ENCODE data around the gene CRTC1. TPM values are rescaled to one million over a fixed set of nuclear protein-coding genes. Genes with fewer than 3 reads are reported as not detected.

Gene CRTC1
- 0.95 and 1.2 TPM in 2 replicates for total RNA-seq (2014; rRNA removed; shearing (Covaris generic))
- polyA plus RNA-seq (2015; cell fraction: cytosol; rRNA removed): 6.8 and 8.1 TPM in 2 replicates
- polyA plus RNA-seq (2015; cell fraction: nucleus; rRNA removed): 13.8 and 14.5 TPM in 2 replicates

GRCh38 chr19:18683109-18683957, at the start of gene CRTC1:
TSS of gene CRTC1 (plus strand) at chr19:18683680. CDS start at chr19:18683703, 23 bp downstream.
- in situ Hi-C loops (cut with HindIII; ENCODE audit: low pct_unique_long_range_greater_than_20kb, low sequenced_read_pairs): no loop called here
- peak; percentile 81 for DNase-seq (ENCODE audit: low read depth, low spot score)

GRCh38 chr19:18634612-18635297, 48.7 kb upstream of the CRTC1 start:
- in situ Hi-C loops (cut with HindIII; ENCODE audit: low pct_unique_long_range_greater_than_20kb, low sequenced_read_pairs): no loop called here

GRCh38 chr19:18635831-18636182, 47.7 kb upstream of the CRTC1 start:
- in situ Hi-C loops (cut with HindIII; ENCODE audit: low pct_unique_long_range_greater_than_20kb, low sequenced_read_pairs): no loop called here
- no peak for DNase-seq (ENCODE audit: low read depth, low spot score)

More at GRCh38 chr19:18634612-18635297, 48.7 kb upstream of the CRTC1 start:
- no peak for DNase-seq (ENCODE audit: low read depth, low spot score)

- peak; percentile 92 for DNase-seq (ENCODE audit: low read depth, low spot score)
- in situ Hi-C loops (cut with HindIII; ENCODE audit: low pct_unique_long_range_greater_than_20kb, low sequenced_read_pairs): no loop called here
Observed at GRCh38 chr19:18636183-18636968, 47.1 kb upstream of the CRTC1 start.

- DNase-seq (ENCODE audit: low read depth, low spot score): no peak
- in situ Hi-C loops (cut with HindIII; ENCODE audit: low pct_unique_long_range_greater_than_20kb, low sequenced_read_pairs): no loop called here
Observed at GRCh38 chr19:18636969-18637629, 46.4 kb upstream of the CRTC1 start, which contains the start of gene KLHL26. TSS of gene KLHL26 (plus strand) at chr19:18637028. CDS start at chr19:18637055, 27 bp downstream.

GRCh38 chr19:18637673-18638630, 45.5 kb upstream of the CRTC1 start:
- peak; percentile 12 for DNase-seq (ENCODE audit: low read depth, low spot score)
- in situ Hi-C loops (cut with HindIII; ENCODE audit: low pct_unique_long_range_greater_than_20kb, low sequenced_read_pairs): no loop called here

- DNase-seq (ENCODE audit: low read depth, low spot score): no peak
- in situ Hi-C loops (cut with HindIII; ENCODE audit: low pct_unique_long_range_greater_than_20kb, low sequenced_read_pairs): no loop called here
Observed at GRCh38 chr19:18639706-18640243, 43.7 kb upstream of the CRTC1 start.

- DNase-seq (ENCODE audit: low read depth, low spot score): no peak
- in situ Hi-C loops (cut with HindIII; ENCODE audit: low pct_unique_long_range_greater_than_20kb, low sequenced_read_pairs): no loop called here
Observed at GRCh38 chr19:18644196-18645034, 39.1 kb upstream of the CRTC1 start.

GRCh38 chr19:18645035-18645511, 38.4 kb upstream of the CRTC1 start:
- in situ Hi-C loops (cut with HindIII; ENCODE audit: low pct_unique_long_range_greater_than_20kb, low sequenced_read_pairs): no loop called here
- DNase-seq (ENCODE audit: low read depth, low spot score): no peak

GRCh38 chr19:18646535-18647370, 36.7 kb upstream of the CRTC1 start:
- in situ Hi-C loops (cut with HindIII; ENCODE audit: low pct_unique_long_range_greater_than_20kb, low sequenced_read_pairs): no loop called here

GRCh38 chr19:18647371-18647767, 36.1 kb upstream of the CRTC1 start:
- in situ Hi-C loops (cut with HindIII; ENCODE audit: low pct_unique_long_range_greater_than_20kb, low sequenced_read_pairs): no loop called here
- DNase-seq (ENCODE audit: low read depth, low spot score): no peak

More at GRCh38 chr19:18646535-18647370, 36.7 kb upstream of the CRTC1 start:
- DNase-seq (ENCODE audit: low read depth, low spot score): no peak

GRCh38 chr19:18647807-18648206, 35.7 kb upstream of the CRTC1 start:
- in situ Hi-C loops (cut with HindIII; ENCODE audit: low pct_unique_long_range_greater_than_20kb, low sequenced_read_pairs): no loop called here

GRCh38 chr19:18648973-18649315, 34.5 kb upstream of the CRTC1 start:
- in situ Hi-C loops (cut with HindIII; ENCODE audit: low pct_unique_long_range_greater_than_20kb, low sequenced_read_pairs): no loop called here
- no peak for DNase-seq (ENCODE audit: low read depth, low spot score)

More at GRCh38 chr19:18647807-18648206, 35.7 kb upstream of the CRTC1 start:
- no peak for DNase-seq (ENCODE audit: low read depth, low spot score)

- no peak for DNase-seq (ENCODE audit: low read depth, low spot score)
- in situ Hi-C loops (cut with HindIII; ENCODE audit: low pct_unique_long_range_greater_than_20kb, low sequenced_read_pairs): no loop called here
Observed at GRCh38 chr19:18649371-18650020, 34.0 kb upstream of the CRTC1 start.
